ENCODE results near the gene ZCCHC7. TPM values are rescaled to one million over a fixed set of nuclear protein-coding genes. Genes with fewer than 3 reads are reported as not detected.

Gene ZCCHC7
- total RNA-seq, 2 donors from 2014 or later = 16.1 to 19.1 TPM

GRCh38 chr9:37341704-37342103 lies 221.3 kb downstream of the ZCCHC7 start:
- intact Hi-C loops (cut with DNase I, micrococcal nuclease) = no loop called here
- ATAC-seq (no peak), DNase-seq (no peak)

- DNase-seq = no peak
- no peak for ATAC-seq
- intact Hi-C loops (cut with DNase I, micrococcal nuclease) = no loop called here
Measured at GRCh38 chr9:37342493-37342892, 222.1 kb downstream of the ZCCHC7 start.

GRCh38 chr9:37342895-37343294 lies 222.5 kb downstream of the ZCCHC7 start:
- DNase-seq (no peak), ATAC-seq (no peak)
- intact Hi-C loops (cut with DNase I, micrococcal nuclease) = no loop called here

- intact Hi-C loops (cut with DNase I, micrococcal nuclease) = no loop called here
- ATAC-seq = no peak
- DNase-seq = no peak
Measured at GRCh38 chr9:37343724-37344123, 223.3 kb downstream of the ZCCHC7 start.

GRCh38 chr9:37345038-37345437 lies 224.7 kb downstream of the ZCCHC7 start:
- no peak for DNase-seq
- intact Hi-C loops (cut with DNase I, micrococcal nuclease) = no loop called here
- ATAC-seq = no peak

- intact Hi-C loops (cut with DNase I, micrococcal nuclease) = no loop called here
- ATAC-seq = no peak
- DNase-seq = no peak
Measured at GRCh38 chr9:37348917-37349316, 228.5 kb downstream of the ZCCHC7 start.

GRCh38 chr9:37350486-37351190 lies 230.3 kb downstream of the ZCCHC7 start:
- ATAC-seq = no peak
- intact Hi-C loops (cut with DNase I, micrococcal nuclease) = no loop called here
- DNase-seq = no peak

GRCh38 chr9:37353791-37354190 lies 233.4 kb downstream of the ZCCHC7 start:
- intact Hi-C loops (cut with DNase I, micrococcal nuclease) = no loop called here
- DNase-seq (no peak), ATAC-seq (no peak)

- intact Hi-C loops (cut with DNase I, micrococcal nuclease) = no loop called here
- ATAC-seq (no peak), DNase-seq (no peak)
Measured at GRCh38 chr9:37362430-37362829, 242.1 kb downstream of the ZCCHC7 start.

GRCh38 chr9:37363124-37363523 lies 242.8 kb downstream of the ZCCHC7 start:
- intact Hi-C loops (cut with DNase I, micrococcal nuclease) = no loop called here
- DNase-seq (no peak), ATAC-seq (no peak)

GRCh38 chr9:37364136-37364535 lies 243.8 kb downstream of the ZCCHC7 start:
- ATAC-seq (no peak), DNase-seq (no peak)
- intact Hi-C loops (cut with DNase I, micrococcal nuclease) = no loop called here

- ATAC-seq = peak; percentile 81
- peak in 1 of 2 donors; percentile 30 for DNase-seq
Measured at GRCh38 chr9:37364751-37365360, 244.5 kb downstream of the ZCCHC7 start.

GRCh38 chr9:37369671-37370070 lies 249.3 kb downstream of the ZCCHC7 start:
- no peak for ATAC-seq
- no peak for DNase-seq
- intact Hi-C loops (cut with DNase I, micrococcal nuclease) = loop anchor here in 1 of 2 donors (10.0 kb wide), 1 partner anchor 65 kb away; no protein-coding TSS in a partner anchor

More at GRCh38 chr9:37364751-37365360, 244.5 kb downstream of the ZCCHC7 start:
- intact Hi-C loops (cut with DNase I, micrococcal nuclease) = no loop called here

GRCh38 chr9:37370282-37370681 lies 249.9 kb downstream of the ZCCHC7 start:
- intact Hi-C loops (cut with DNase I, micrococcal nuclease) = loop anchor here in 1 of 2 donors (10.0 kb wide), 1 partner anchor 65 kb away; no protein-coding TSS in a partner anchor
- DNase-seq (no peak), ATAC-seq (no peak)

GRCh38 chr9:37370968-37371563 lies 250.7 kb downstream of the ZCCHC7 start:
- no peak for DNase-seq
- intact Hi-C loops (cut with DNase I, micrococcal nuclease) = loop anchor here in 1 of 2 donors (10.0 kb wide), 1 partner anchor 64 kb away; no protein-coding TSS in a partner anchor
- peak; percentile 25 for ATAC-seq

GRCh38 chr9:37371565-37372464 lies 251.4 kb downstream of the ZCCHC7 start:
- ATAC-seq (no peak), DNase-seq (no peak)
- intact Hi-C loops (cut with DNase I, micrococcal nuclease) = loop anchor here in 1 of 2 donors (10.0 kb wide), 1 partner anchor 63 kb away; no protein-coding TSS in a partner anchor

GRCh38 chr9:37372839-37373238 lies 252.5 kb downstream of the ZCCHC7 start:
- intact Hi-C loops (cut with DNase I, micrococcal nuclease) = loop anchor here in 1 of 2 donors (10.0 kb wide), 1 partner anchor 62 kb away; no protein-coding TSS in a partner anchor
- no peak for DNase-seq
- ATAC-seq = no peak

GRCh38 chr9:37373621-37374020 lies 253.2 kb downstream of the ZCCHC7 start:
- intact Hi-C loops (cut with DNase I, micrococcal nuclease) = loop anchor here in 1 of 2 donors (10.0 kb wide), 1 partner anchor 61 kb away; no protein-coding TSS in a partner anchor
- ATAC-seq (no peak), DNase-seq (no peak)

GRCh38 chr9:37374892-37375291 lies 254.5 kb downstream of the ZCCHC7 start:
- ATAC-seq (no peak), DNase-seq (no peak)
- intact Hi-C loops (cut with DNase I, micrococcal nuclease) = loop anchor here in 1 of 2 donors (10.0 kb wide), 1 partner anchor 60 kb away; no protein-coding TSS in a partner anchor
